ENCODE results near the gene MRPS25.

DNA sequence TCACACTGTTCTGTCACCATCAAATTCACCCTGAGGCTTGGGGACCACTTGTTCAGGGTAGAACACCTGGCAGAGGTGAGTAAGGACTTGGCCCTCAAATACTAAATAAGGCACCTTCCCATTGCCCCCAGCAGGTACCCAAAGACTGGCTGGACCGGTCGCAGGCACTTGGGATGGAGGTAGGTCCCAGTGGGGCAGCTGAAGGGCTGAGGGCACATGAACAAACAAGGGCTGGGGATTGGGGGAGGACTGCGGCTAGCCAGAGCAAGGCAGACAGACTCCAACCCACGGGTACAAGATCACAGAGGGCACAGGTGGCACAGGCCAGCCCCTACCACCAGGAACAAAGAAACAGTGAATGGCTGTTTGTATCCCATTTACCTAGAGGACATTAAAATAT, 1.9 kb downstream of the MRPS25 start:
- TF ChIP-seq, protein P1, sequence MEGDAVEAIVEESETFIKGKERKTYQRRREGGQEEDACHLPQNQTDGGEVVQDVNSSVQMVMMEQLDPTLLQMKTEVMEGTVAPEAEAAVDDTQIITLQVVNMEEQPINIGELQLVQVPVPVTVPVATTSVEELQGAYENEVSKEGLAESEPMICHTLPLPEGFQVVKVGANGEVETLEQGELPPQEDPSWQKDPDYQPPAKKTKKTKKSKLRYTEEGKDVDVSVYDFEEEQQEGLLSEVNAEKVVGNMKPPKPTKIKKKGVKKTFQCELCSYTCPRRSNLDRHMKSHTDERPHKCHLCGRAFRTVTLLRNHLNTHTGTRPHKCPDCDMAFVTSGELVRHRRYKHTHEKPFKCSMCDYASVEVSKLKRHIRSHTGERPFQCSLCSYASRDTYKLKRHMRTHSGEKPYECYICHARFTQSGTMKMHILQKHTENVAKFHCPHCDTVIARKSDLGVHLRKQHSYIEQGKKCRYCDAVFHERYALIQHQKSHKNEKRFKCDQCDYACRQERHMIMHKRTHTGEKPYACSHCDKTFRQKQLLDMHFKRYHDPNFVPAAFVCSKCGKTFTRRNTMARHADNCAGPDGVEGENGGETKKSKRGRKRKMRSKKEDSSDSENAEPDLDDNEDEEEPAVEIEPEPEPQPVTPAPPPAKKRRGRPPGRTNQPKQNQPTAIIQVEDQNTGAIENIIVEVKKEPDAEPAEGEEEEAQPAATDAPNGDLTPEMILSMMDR (IDR thresholded peaks at IDR 0.05; ENCODE audit: low read depth, low read length), result no peak
- TF ChIP-seq POLR2A (IDR thresholded peaks at IDR 0.05; ENCODE audit: extremely low read depth, insufficient read length) (no peak), MYC (IDR thresholded peaks at IDR 0.05; ENCODE audit: low read depth, low read length) (no peak)
- TF ChIP-seq, protein P2, sequence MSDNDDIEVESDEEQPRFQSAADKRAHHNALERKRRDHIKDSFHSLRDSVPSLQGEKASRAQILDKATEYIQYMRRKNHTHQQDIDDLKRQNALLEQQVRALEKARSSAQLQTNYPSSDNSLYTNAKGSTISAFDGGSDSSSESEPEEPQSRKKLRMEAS (IDR thresholded peaks at IDR 0.05; ENCODE audit: low read depth, low read length), result no peak

Measured in NB4 (cell line).